CD4-positive, alpha-beta T cell (primary cell): ENCODE results near the gene XRCC2. TPM values are rescaled to one million over a fixed set of nuclear protein-coding genes. Genes with fewer than 3 reads are reported as not detected.

ENCODE experiments used
- ATAC-seq: fragments of 200-7000 bp; cut with Tn5 transposase; one replicate; pipeline ENCODE4 v1.10.0; 2022; ENCODE audit warnings: mild to moderate bottlenecking; ENCODE audit not compliant: poor library complexity
- CTCF ChIA-PET: fragments of 350-600 bp; sonication (Branson Sonifier 250); formaldehyde crosslinking; loops from one replicate; lab custom pipeline; 2021; ENCODE audit warnings: antibody characterized with exemption, inconsistent platforms; lab: Charles Lee
- POLR2A ChIA-PET: fragments of 350-600 bp; sonication (Branson Sonifier 250); formaldehyde crosslinking; loops from one replicate; lab custom pipeline; 2021; ENCODE audit warnings: antibody characterized with exemption, inconsistent platforms; lab: Charles Lee
- DNase-seq, 14 experiments: peaks; one replicate each; pipeline ENCODE4 v3.0.0-alpha.2; 2013 to 2020; ENCODE audit warnings: mixed read lengths in 2 of 14
- H3K27ac ChIP-seq, 2 donors: one replicate each; pipeline versions ENCODE4 v1.5.1 to v1.7.0; 2013; ENCODE audit warnings: low read length in 2 of 2, low read depth in 1 of 2, mild to moderate bottlenecking in 1 of 2
- H3K27me3 ChIP-seq, 2 experiments: 1 replicate in 1 of 2; 2 replicates in 1 of 2; pipeline versions ENCODE4 v1.6.1 to v1.7.0; 2013; ENCODE audit warnings: low read length in 2 of 2, control low read depth in 1 of 2, mild to moderate bottlenecking in 1 of 2, moderate library complexity in 1 of 2; ENCODE audit not compliant: insufficient read depth in 2 of 2, control insufficient read depth in 1 of 2
- H3K36me3 ChIP-seq: one replicate; pipeline ENCODE4 v1.6.1; 2013; ENCODE audit warnings: low read length, control low read depth; ENCODE audit not compliant: insufficient read depth
- H3K4me1 ChIP-seq: one replicate; pipeline ENCODE4 v1.6.1; 2013; ENCODE audit warnings: low read length, control low read depth; ENCODE audit not compliant: insufficient read depth
- H3K4me3 ChIP-seq: one replicate; pipeline ENCODE4 v1.5.1; 2013; ENCODE audit warnings: mild to moderate bottlenecking, low read length, moderate library complexity
- H3K9me3 ChIP-seq, 2 experiments: 1 replicate in 1 of 2; 2 replicates in 1 of 2; pipeline versions ENCODE4 v1.6.1 to v1.7.0; 2013; ENCODE audit warnings: low read length in 2 of 2, mild to moderate bottlenecking in 2 of 2, control low read depth in 1 of 2, moderate library complexity in 1 of 2; ENCODE audit not compliant: control insufficient read depth in 1 of 2, insufficient read depth in 1 of 2
- H3K27ac Mint-ChIP-seq: one replicate; pipeline ENCODE4 v1.8.0; 2020; ENCODE audit warnings: mixed read lengths
- H3K27me3 Mint-ChIP-seq: one replicate; pipeline ENCODE4 v1.8.0; 2021; ENCODE audit warnings: mixed read lengths
- H3K36me3 Mint-ChIP-seq: one replicate; pipeline ENCODE4 v1.8.0; 2021; ENCODE audit warnings: low read depth, mixed read lengths
- H3K4me1 Mint-ChIP-seq: one replicate; pipeline ENCODE4 v1.8.0; 2021; ENCODE audit warnings: low read depth, mixed read lengths
- H3K4me3 Mint-ChIP-seq: one replicate; pipeline ENCODE4 v1.8.0; 2020; ENCODE audit warnings: mild to moderate bottlenecking, mixed read lengths
- H3K9me3 Mint-ChIP-seq: one replicate; pipeline ENCODE4 v1.8.0; 2020; ENCODE audit warnings: mixed read lengths
- CTCF ChIP-seq: fragments of 200-600 bp; IDR thresholded peaks from one replicate; pipeline ENCODE4 v1.8.0; 2022; ENCODE audit warnings: antibody characterized with exemption, mild to moderate bottlenecking
- intact Hi-C, 2 experiments: fragments of 100-400 bp; cut with DNase I in 1 of 2; cut with micrococcal nuclease in 1 of 2; formaldehyde crosslinking; loops; one replicate each; pipeline versions ENCODE4 v1.15.1 to v1.9.0; 2023 to 2025; cut with DNase I, micrococcal nuclease
- total RNA-seq, 174 experiments: library from RNA in 2 of 174; stranded (reverse) in 2 of 174; gene quantifications; one replicate each; pipeline ENCODE4 v1.2.3 and lab custom pipeline; 2021 to 2026

The XRCC2 gene
- total RNA-seq, 2 experiments from 2014 or later = 0.25 to 0.41 TPM

DNA sequence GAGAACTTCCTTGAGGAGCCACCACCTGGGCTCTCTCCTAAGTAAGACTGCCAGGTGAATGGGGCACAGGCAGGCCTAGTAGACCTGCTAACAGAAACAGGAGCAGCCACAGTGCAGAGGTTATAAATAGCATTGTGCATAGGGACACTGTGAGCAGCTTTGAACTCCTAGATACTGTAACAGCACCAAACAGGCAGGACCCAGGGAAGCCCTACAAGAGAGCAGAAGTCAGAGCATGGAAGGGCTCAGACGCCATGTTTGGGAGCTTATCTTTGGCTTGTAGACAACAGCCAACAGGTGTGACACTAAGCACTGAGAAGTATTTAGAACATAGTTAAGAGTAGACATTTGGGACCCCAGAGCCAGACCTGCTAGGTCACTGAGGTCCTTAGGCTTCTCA lies 14.5 kb downstream of the XRCC2 start:
- Histone ChIP-seq H3K36me3 (no peaks in the 10 kb centered on the region), H3K9me3 (no peaks in the 10 kb centered on the region), H3K27ac (no peak overlapping the region), H3K4me3 (no peak overlapping the region), H3K4me1 (no peaks in the 10 kb centered on the region), H3K27me3 (no peaks in the 10 kb centered on the region)
- intact Hi-C loops = no loop called here
- Mint-ChIP-seq H3K9me3 (no peaks in the 10 kb centered on the region), H3K27ac (no peak overlapping the region), H3K4me3 (no peak overlapping the region), H3K4me1 (no peaks in the 10 kb centered on the region), H3K27me3 (no peaks in the 10 kb centered on the region), H3K36me3 (no peaks in the 10 kb centered on the region)
- no peak for ATAC-seq
- ChIA-PET POLR2A (no interaction called here), CTCF (no interaction called here)
- no peak for DNase-seq
- TF ChIP-seq CTCF = no peak

- TF ChIP-seq CTCF = no peak
- CTCF ChIA-PET = no interaction called here
- Mint-ChIP-seq H3K4me3 (no peak overlapping the region), H3K36me3 (no peaks in the 10 kb centered on the region), H3K27me3 (no peaks in the 10 kb centered on the region), H3K9me3 (no peaks in the 10 kb centered on the region), H3K27ac (no peak overlapping the region), H3K4me1 (no peaks in the 10 kb centered on the region)
- H3K9me3 ChIP-seq = no peaks in the 10 kb centered on the region
- DNase-seq (no peak), ATAC-seq (no peak)
- intact Hi-C loops = no loop called here
- H3K27me3 ChIP-seq = no peaks in the 10 kb centered on the region
- POLR2A ChIA-PET = no interaction called here
- no peaks in the 10 kb centered on the region for H3K4me1 ChIP-seq
- no peak overlapping the region for H3K27ac ChIP-seq
- no peak overlapping the region for H3K4me3 ChIP-seq
- no peaks in the 10 kb centered on the region for H3K36me3 ChIP-seq
These were observed 15.9 kb downstream of the XRCC2 start for GRCh38 chr7:152660021-152660420.

DNA sequence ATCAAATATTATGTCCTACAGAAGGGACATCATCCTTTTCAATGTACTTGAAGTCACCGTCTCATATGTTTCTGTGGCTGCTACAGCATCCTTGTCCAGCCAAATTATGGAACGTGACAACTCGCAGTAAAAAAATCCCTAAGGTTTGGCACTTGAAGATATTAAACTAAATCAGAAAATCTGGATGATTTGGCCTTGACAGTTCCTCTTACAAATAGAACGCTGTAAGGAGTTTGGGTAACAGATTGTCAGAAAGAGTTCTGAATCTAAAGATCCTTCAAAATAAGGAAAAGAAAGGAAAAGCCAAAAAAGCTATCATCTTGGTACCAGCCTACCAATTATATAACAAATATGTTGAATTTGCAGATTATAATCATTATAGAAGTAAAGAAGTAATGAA lies 21.0 kb downstream of the XRCC2 start:
- Histone ChIP-seq H3K27ac (no peak overlapping the region), H3K27me3 (no peaks in the 10 kb centered on the region), H3K4me3 (no peak overlapping the region), H3K36me3 (no peaks in the 10 kb centered on the region), H3K9me3 (no peaks in the 10 kb centered on the region), H3K4me1 (no peaks in the 10 kb centered on the region)
- Mint-ChIP-seq H3K27ac (no peak overlapping the region), H3K4me1 (no peaks in the 10 kb centered on the region), H3K27me3 (no peaks in the 10 kb centered on the region), H3K4me3 (no peak overlapping the region), H3K9me3 (no peaks in the 10 kb centered on the region), H3K36me3 (no peaks in the 10 kb centered on the region)
- ATAC-seq = no peak
- ChIA-PET CTCF (no interaction called here), POLR2A (no interaction called here)
- DNase-seq = no peak
- no peak for TF ChIP-seq CTCF
- intact Hi-C loops = no loop called here
